ENCODE data around the gene TIGD7. TPM values are rescaled to one million over a fixed set of nuclear protein-coding genes. Genes with fewer than 3 reads are reported as not detected.

The TIGD7 gene
- total RNA-seq, 2 experiments from 2014 or later, result 1.5 to 1.7 TPM

- no peak overlapping the region for H3K4me3 Mint-ChIP-seq
- ATAC-seq (ENCODE audit: poor library complexity), result no peak
- CTCF ChIA-PET, result no interaction called here
- H3K27ac Mint-ChIP-seq, result no peak overlapping the region
- H3K4me1 Mint-ChIP-seq (ENCODE audit: low read depth), result no peaks in the 10 kb centered on the region
- DNase-seq, result peak in 2 of 14 experiments; percentile 1 to 4
- TF ChIP-seq CTCF (IDR thresholded peaks at IDR 0.05), result no peak
- H3K9me3 Mint-ChIP-seq, result peaks cover 27% of the 10 kb centered on the region
- H3K4me1 ChIP-seq (ENCODE audit: insufficient read depth, low read length), result no peaks in the 10 kb centered on the region
- H3K27ac ChIP-seq (ENCODE audit: low read depth in 1 of 2, low read length in 2 of 2), result no peak overlapping the region
- no peak overlapping the region for H3K4me3 ChIP-seq (ENCODE audit: low read length)
- H3K27me3 Mint-ChIP-seq, result no peaks in the 10 kb centered on the region
- H3K27me3 ChIP-seq (ENCODE audit: control insufficient read depth in 1 of 2, insufficient read depth in 2 of 2, low read length in 2 of 2), result no peaks in the 10 kb centered on the region
- POLR2A ChIA-PET, result interaction anchor here (0.8 to 1.8 kb wide), 4 partner anchors 11 to 84 kb away, joined by 3 to 8 read pairs (median 4); partner anchors contain the start of genes TIGD7, ZNF174, ZNF75A and ZSCAN32
- peaks cover 89% of the 10 kb centered on the region for H3K36me3 Mint-ChIP-seq (ENCODE audit: low read depth)
- peaks cover 42 to 96% of the 10 kb centered on the region in 2 experiments for H3K9me3 ChIP-seq (ENCODE audit: control insufficient read depth in 1 of 2, insufficient read depth in 1 of 2, low read length in 2 of 2)
- H3K36me3 ChIP-seq (ENCODE audit: insufficient read depth, low read length), result peaks cover 44% of the 10 kb centered on the region
- intact Hi-C loops (cut with DNase I, micrococcal nuclease), result no loop called here
Observed at GRCh38 chr16:3317315-3317999, 12.2 kb upstream of the TIGD7 start.

GRCh38 chr16:3311496-3311895, 6.3 kb upstream of the TIGD7 start:
- peaks cover 11% of the 10 kb centered on the region for H3K4me1 ChIP-seq (ENCODE audit: insufficient read depth, low read length)
- no peak overlapping the region for H3K27ac ChIP-seq (ENCODE audit: low read depth in 1 of 2, low read length in 2 of 2)
- peaks cover 45% of the 10 kb centered on the region for H3K36me3 ChIP-seq (ENCODE audit: insufficient read depth, low read length)
- Mint-ChIP-seq H3K9me3 (peaks cover 25% of the 10 kb centered on the region), H3K4me1 (ENCODE audit: low read depth) (peaks cover 9% of the 10 kb centered on the region), H3K4me3 (no peak overlapping the region), H3K27me3 (no peaks in the 10 kb centered on the region), H3K36me3 (ENCODE audit: low read depth) (peaks cover 99% of the 10 kb centered on the region), H3K27ac (no peak overlapping the region)
- no peaks in the 10 kb centered on the region for H3K27me3 ChIP-seq (ENCODE audit: control insufficient read depth in 1 of 2, insufficient read depth in 2 of 2, low read length in 2 of 2)
- H3K4me3 ChIP-seq (ENCODE audit: low read length), result no peak overlapping the region
- POLR2A ChIA-PET, result no interaction called here
- intact Hi-C loops (cut with DNase I, micrococcal nuclease), result loop anchor here in 1 of 2 experiments (5.0 kb wide), 1 partner anchor 71 kb away; no protein-coding TSS in a partner anchor
- H3K9me3 ChIP-seq (ENCODE audit: control insufficient read depth in 1 of 2, insufficient read depth in 1 of 2, low read length in 2 of 2), result peaks cover 63 to 86% of the 10 kb centered on the region in 2 experiments
- no peak for TF ChIP-seq CTCF (IDR thresholded peaks at IDR 0.05)
- DNase-seq (no peak), ATAC-seq (ENCODE audit: poor library complexity) (no peak)
- CTCF ChIA-PET, result no interaction called here

GRCh38 chr16:3306078-3306477, 848 bp upstream of the TIGD7 start:
- peaks cover 88% of the 10 kb centered on the region for H3K36me3 Mint-ChIP-seq (ENCODE audit: low read depth)

More at GRCh38 chr16:3306078-3306477, 848 bp upstream of the TIGD7 start:
- DNase-seq, result no peak
- peaks cover 18% of the 10 kb centered on the region for H3K36me3 ChIP-seq (ENCODE audit: insufficient read depth, low read length)
- no peaks in the 10 kb centered on the region for H3K27me3 ChIP-seq (ENCODE audit: control insufficient read depth in 1 of 2, insufficient read depth in 2 of 2, low read length in 2 of 2)
- Mint-ChIP-seq H3K9me3 (peaks cover 16% of the 10 kb centered on the region), H3K27me3 (no peaks in the 10 kb centered on the region), H3K27ac (peak overlapping the region; percentile 82), H3K4me1 (ENCODE audit: low read depth) (peaks cover 22% of the 10 kb centered on the region), H3K4me3 (peak overlapping the region; percentile 86)
- intact Hi-C loops (cut with DNase I, micrococcal nuclease), result loop anchor here (1.0 to 5.0 kb wide), 4 partner anchors 41 to 151 kb away; partner anchors contain the start of genes NAA60 (in 1 of the 2) and ZNF597 (in 1 of the 2)
- ATAC-seq (ENCODE audit: poor library complexity), result no peak
- peaks cover 28% of the 10 kb centered on the region for H3K4me1 ChIP-seq (ENCODE audit: insufficient read depth, low read length)
- POLR2A ChIA-PET, result interaction anchor here (0.7 to 4.0 kb wide), 15 partner anchors 9 to 137 kb away, joined by 3 to 48 read pairs (median 4); partner anchors contain the start of genes NAA60, ZNF174, ZNF263 and ZNF597
- CTCF ChIA-PET, result interaction anchor here (0.8 to 1.9 kb wide), 3 partner anchors 9 to 138 kb away, joined by 3 to 5 read pairs (median 4); partner anchors contain the start of genes NAA60, ZNF174, ZNF597 and ZSCAN32
- peak overlapping the region; percentile 76 to 89 for H3K27ac ChIP-seq (ENCODE audit: low read depth in 1 of 2, low read length in 2 of 2)
- peaks cover 43 to 62% of the 10 kb centered on the region in 2 experiments for H3K9me3 ChIP-seq (ENCODE audit: control insufficient read depth in 1 of 2, insufficient read depth in 1 of 2, low read length in 2 of 2)
- peak overlapping the region; percentile 91 for H3K4me3 ChIP-seq (ENCODE audit: low read length)
- TF ChIP-seq CTCF (IDR thresholded peaks at IDR 0.05), result no peak
